ENCODE data around the gene BLNK. TPM values are rescaled to one million over a fixed set of nuclear protein-coding genes. Genes with fewer than 3 reads are reported as not detected.

The BLNK gene
- total and polyA plus RNA-seq, 2 donors (not counting 1 experiment from before 2014, with no cell fraction given): 0.33 TPM; not detected in 1

- H3K27me3 ChIP-seq (ENCODE audit: control insufficient read depth, insufficient read depth, low read length): no peaks in the 10 kb centered on the region
- DNase-seq (ENCODE audit: low read depth in 2 of 2): no peak
- TF ChIP-seq CTCF (conservative IDR thresholded peaks at IDR 0.05 in 1 of 2, IDR thresholded peaks at IDR 0.05 in 1 of 2; ENCODE audit: low read depth in 1 of 2, low read length in 2 of 2) (no peak), EZH2 (IDR thresholded peaks at IDR 0.05; ENCODE audit: low read length, missing control alignments) (no peak)
- no peak overlapping the region for H3K27ac ChIP-seq (ENCODE audit: insufficient read depth, low read length)
- H3K4me1 ChIP-seq (ENCODE audit: control insufficient read depth, extremely low read depth, insufficient read depth, low read length): no peaks in the 10 kb centered on the region
- no peaks in the 10 kb centered on the region for H4K20me1 ChIP-seq (ENCODE audit: control insufficient read depth, extremely low read depth, insufficient read depth, low read length)
- H3K4me2 ChIP-seq (ENCODE audit: extremely low read depth, insufficient read depth, low read length): no peak overlapping the region
- no peaks in the 10 kb centered on the region for H3K79me2 ChIP-seq (ENCODE audit: control insufficient read depth, insufficient read depth, low read length)
- no peaks in the 10 kb centered on the region for H3K36me3 ChIP-seq (ENCODE audit: control insufficient read depth, insufficient read depth, low read length)
- no peaks in the 10 kb centered on the region for H3K9me3 ChIP-seq (ENCODE audit: control insufficient read depth, insufficient read depth, low read depth, low read length)
- no peak overlapping the region for H3K4me3 ChIP-seq (replicated peaks in 1 of 4; ENCODE audit: control extremely low read depth in 1 of 4, insufficient read depth in 1 of 4, low read depth in 3 of 4, low read length in 4 of 4)
- no peak overlapping the region for H2AFZ ChIP-seq (ENCODE audit: low read length)
- no peak overlapping the region for H3K9ac ChIP-seq (ENCODE audit: insufficient read depth, low read length)
Measured at GRCh38 chr10:96222908-96223307, 48.5 kb downstream of the BLNK start.

GRCh38 chr10:96222441-96222840 lies 48.9 kb downstream of the BLNK start:
- H3K9ac ChIP-seq (ENCODE audit: insufficient read depth, low read length): no peak overlapping the region
- H3K4me3 ChIP-seq (replicated peaks in 1 of 4; ENCODE audit: control extremely low read depth in 1 of 4, insufficient read depth in 1 of 4, low read depth in 3 of 4, low read length in 4 of 4): no peak overlapping the region
- no peak for TF ChIP-seq EZH2 (IDR thresholded peaks at IDR 0.05; ENCODE audit: low read length, missing control alignments)
- TF ChIP-seq CTCF (conservative IDR thresholded peaks at IDR 0.05 in 1 of 2, IDR thresholded peaks at IDR 0.05 in 1 of 2; ENCODE audit: low read depth in 1 of 2, low read length in 2 of 2): no peak
- H3K9me3 ChIP-seq (ENCODE audit: control insufficient read depth, insufficient read depth, low read depth, low read length): no peaks in the 10 kb centered on the region
- H3K36me3 ChIP-seq (ENCODE audit: control insufficient read depth, insufficient read depth, low read length): no peaks in the 10 kb centered on the region
- H3K4me1 ChIP-seq (ENCODE audit: control insufficient read depth, extremely low read depth, insufficient read depth, low read length): no peaks in the 10 kb centered on the region
- H3K27me3 ChIP-seq (ENCODE audit: control insufficient read depth, insufficient read depth, low read length): no peaks in the 10 kb centered on the region
- H3K4me2 ChIP-seq (ENCODE audit: extremely low read depth, insufficient read depth, low read length): no peak overlapping the region
- H3K79me2 ChIP-seq (ENCODE audit: control insufficient read depth, insufficient read depth, low read length): no peaks in the 10 kb centered on the region
- no peak overlapping the region for H2AFZ ChIP-seq (ENCODE audit: low read length)
- H4K20me1 ChIP-seq (ENCODE audit: control insufficient read depth, extremely low read depth, insufficient read depth, low read length): no peaks in the 10 kb centered on the region
- no peak overlapping the region for H3K27ac ChIP-seq (ENCODE audit: insufficient read depth, low read length)
- DNase-seq (ENCODE audit: low read depth in 2 of 2): no peak

- H3K9ac ChIP-seq (ENCODE audit: insufficient read depth, low read length): no peak overlapping the region
- H4K20me1 ChIP-seq (ENCODE audit: control insufficient read depth, extremely low read depth, insufficient read depth, low read length): no peaks in the 10 kb centered on the region
- no peaks in the 10 kb centered on the region for H3K79me2 ChIP-seq (ENCODE audit: control insufficient read depth, insufficient read depth, low read length)
- H3K27ac ChIP-seq (ENCODE audit: insufficient read depth, low read length): no peak overlapping the region
- no peaks in the 10 kb centered on the region for H3K4me1 ChIP-seq (ENCODE audit: control insufficient read depth, extremely low read depth, insufficient read depth, low read length)
- H3K9me3 ChIP-seq (ENCODE audit: control insufficient read depth, insufficient read depth, low read depth, low read length): no peaks in the 10 kb centered on the region
- H3K4me3 ChIP-seq (replicated peaks in 1 of 4; ENCODE audit: control extremely low read depth in 1 of 4, insufficient read depth in 1 of 4, low read depth in 3 of 4, low read length in 4 of 4): no peak overlapping the region
- TF ChIP-seq EZH2 (IDR thresholded peaks at IDR 0.05; ENCODE audit: low read length, missing control alignments) (no peak), CTCF (conservative IDR thresholded peaks at IDR 0.05 in 1 of 2, IDR thresholded peaks at IDR 0.05 in 1 of 2; ENCODE audit: low read depth in 1 of 2, low read length in 2 of 2) (no peak)
- no peaks in the 10 kb centered on the region for H3K36me3 ChIP-seq (ENCODE audit: control insufficient read depth, insufficient read depth, low read length)
- H2AFZ ChIP-seq (ENCODE audit: low read length): no peak overlapping the region
- H3K27me3 ChIP-seq (ENCODE audit: control insufficient read depth, insufficient read depth, low read length): no peaks in the 10 kb centered on the region
- no peak for DNase-seq (ENCODE audit: low read depth in 2 of 2)
- no peak overlapping the region for H3K4me2 ChIP-seq (ENCODE audit: extremely low read depth, insufficient read depth, low read length)
Measured at GRCh38 chr10:96218826-96219225, 52.5 kb downstream of the BLNK start.

Measured in fibroblast of lung (primary cell).